Gastrocnemius medialis (tissue), 4 donors: Measurements from ENCODE around the gene NLRP13.

Experiments
- CTCF ChIP-seq, 5 experiments: fragments of 450-650 bp in 3 of 5; fragments of 200-600 bp in 2 of 5; sonication (generic) in 2 of 5; IDR thresholded peaks in 4 of 5; conservative IDR thresholded peaks in 1 of 5; 1 replicate in 4 of 5; 2 replicates in 1 of 5; pipeline ENCODE4 v1.5.1; 2016 to 2019; ENCODE audit warnings: antibody characterized with exemption in 5 of 5, mild to moderate bottlenecking in 3 of 5, moderate library complexity in 3 of 5
- POLR2A ChIP-seq, 2 donors: fragments of 450-650 bp; IDR thresholded peaks; one replicate each; pipeline ENCODE4 v1.6.1; 2017; ENCODE audit warnings: antibody characterized with exemption in 2 of 2, mild to moderate bottlenecking in 2 of 2, moderate library complexity in 2 of 2

- TF ChIP-seq CTCF (IDR thresholded peaks at IDR 0.05 in 4 of 5, conservative IDR thresholded peaks at IDR 0.05 in 1 of 5) (no peak), POLR2A (IDR thresholded peaks at IDR 0.05) (no peak)
Observed at GRCh38 chr19:55947532-55947931, 15.4 kb upstream of the NLRP13 start, which contains the start of gene NLRP8.
